Pancreas (tissue), 10 donors: ENCODE measurements around the gene OTULIN. TPM values are rescaled to one million over a fixed set of nuclear protein-coding genes. Genes with fewer than 3 reads are reported as not detected.
A peak's percentile ranks its signal among the peaks of the same experiment; 100 is the strongest.

ENCODE experiments used
- ATAC-seq, 4 donors: fragments of 200-7000 bp; cut with Tn5 transposase; one replicate each; pipeline versions ENCODE4 v1.8.0 to v1.9.1; 2020; ENCODE audit warnings: mild to moderate bottlenecking in 4 of 4, moderate library complexity in 4 of 4
- DNase-seq, 6 donors: peaks; one replicate each; pipeline ENCODE4 v3.0.0-alpha.2; 2020
- FAIRE-seq: peaks from 2 replicates; lab custom pipeline; 2012; peaks lifted over from hg19 to GRCh38; lab: Jason Lieb, UNC
- H3K27ac ChIP-seq, 4 donors: fragments of 200-600 bp; sonication (generic); 1 replicate in 3 of 4; 2 replicates in 1 of 4; pipeline versions ENCODE4 v1.5.0 to v1.8.0; 2020
- H3K27me3 ChIP-seq, 4 donors: fragments of 200-600 bp; one replicate each; pipeline ENCODE4 v1.8.0; 2021
- H3K36me3 ChIP-seq, 3 donors: fragments of 200-600 bp; sonication (generic) in 1 of 3; one replicate each; pipeline versions ENCODE4 v1.5.0 to v1.8.0; 2020 to 2021
- H3K4me1 ChIP-seq, 3 donors: fragments of 200-600 bp; one replicate each; pipeline ENCODE4 v1.8.0; 2021
- H3K4me3 ChIP-seq, 4 donors: fragments of 200-600 bp; sonication (generic) in 2 of 4; one replicate each; pipeline versions ENCODE4 v1.5.0 to v1.8.0; 2020 to 2021
- H3K9me3 ChIP-seq, 4 donors: fragments of 200-600 bp; one replicate each; pipeline ENCODE4 v1.8.0; 2021
- CTCF ChIP-seq, 4 donors: fragments of 200-600 bp; sonication (generic) in 3 of 4; IDR thresholded peaks; one replicate each; pipeline versions ENCODE4 v1.5.0 to v1.8.0; 2021; ENCODE audit warnings: antibody characterized with exemption in 4 of 4
- WGBS, 2 donors: extraction: QIAGEN DNeasy Blood & Tissue Kit; methylation state at CpG; one replicate each; pipeline ENCODE4 v1.1.7; 2013; 5-methylcytosine and 5-hydroxymethylcytosine counted together
- intact Hi-C, 3 donors: fragments of 100-400 bp; cut with DNase I; formaldehyde crosslinking; loops; one replicate each; pipeline versions ENCODE4 v1.11.1 to v1.14.2; 2022
- polyA plus RNA-seq, 2 donors: library from polyadenylated mRNA; stranded (reverse); fragments of 200-250 nt; gene quantifications; one replicate each; pipeline ENCODE4 v1.2.3, GENCODE V29; 2013
- total RNA-seq, 6 donors: library from RNA; stranded (reverse); fragmentation: NEBNext Ultra II Directional in 4 of 6; extraction: Animal tissue kit (Norgen Biotek cat#: 25700) in 4 of 6; gene quantifications; one replicate each; pipeline versions ENCODE4 v1.2.1 to v1.2.4, GENCODE V29; 2021 to 2023
- donor health status: healthy with polysubstance abuse.
- donor health status: DM: no; HTN: no; CAD: no; lungs with moderate emphysema.
- donor health status: DM: no; HTN: no; CAD: no.
- donor health status: control.
- donor health status: control.
- donor health status: Bipolar disorder and iron deficiency.
- donor health status: DM: yes; HTN: yes; CAD: no.
- donor health status: DM: no; HTN: no; CAD: no.
- donor health status: DM: no; HTN: no; CAD: no.
- donor health status: DM: yes; HTN: yes; CAD: no.

OTULIN gene
- total and polyA plus RNA-seq, 8 donors: 4.7 to 21.6 (median 11.5) TPM

GRCh38 chr5:14737291-14737690, 72.8 kb downstream of the OTULIN start:
- Histone ChIP-seq H3K36me3 (no peaks in the 10 kb centered on the region), H3K4me3 (no peak overlapping the region), H3K9me3 (no peaks in the 10 kb centered on the region), H3K27ac (no peak overlapping the region), H3K4me1 (no peaks in the 10 kb centered on the region), H3K27me3 (no peaks in the 10 kb centered on the region)
- FAIRE-seq: no peak
- 94 to 95% methylated on average over 10 of the region's 10 CpGs for WGBS, 2 donors
- TF ChIP-seq CTCF (IDR thresholded peaks at IDR 0.05): no peak
- intact Hi-C loops: loop anchor here in 1 of 3 donors (10.0 kb wide), 1 partner anchor 278 kb away; no protein-coding TSS in a partner anchor
- ATAC-seq: no peak
- DNase-seq: no peak

GRCh38 chr5:14738050-14738449, 73.5 kb downstream of the OTULIN start:
- Histone ChIP-seq H3K9me3 (no peaks in the 10 kb centered on the region), H3K36me3 (no peaks in the 10 kb centered on the region), H3K27me3 (no peaks in the 10 kb centered on the region), H3K27ac (no peak overlapping the region), H3K4me3 (no peak overlapping the region), H3K4me1 (no peaks in the 10 kb centered on the region)
- no peak for FAIRE-seq
- no peak for DNase-seq
- 88 to 92% methylated on average over 5 of the region's 5 CpGs for WGBS, 2 donors
- intact Hi-C loops: loop anchor here in 1 of 3 donors (10.0 kb wide), 1 partner anchor 277 kb away; no protein-coding TSS in a partner anchor
- no peak for ATAC-seq
- TF ChIP-seq CTCF (IDR thresholded peaks at IDR 0.05): no peak

GRCh38 chr5:14739538-14739937, 75.0 kb downstream of the OTULIN start:
- TF ChIP-seq CTCF (IDR thresholded peaks at IDR 0.05): no peak
- Histone ChIP-seq H3K4me1 (no peaks in the 10 kb centered on the region), H3K9me3 (no peaks in the 10 kb centered on the region), H3K36me3 (no peaks in the 10 kb centered on the region), H3K27me3 (no peaks in the 10 kb centered on the region), H3K4me3 (no peak overlapping the region), H3K27ac (no peak overlapping the region)
- intact Hi-C loops: loop anchor here in 1 of 3 donors (10.0 kb wide), 1 partner anchor 275 kb away; no protein-coding TSS in a partner anchor
- no peak for DNase-seq
- FAIRE-seq: no peak
- WGBS, 2 donors: 87 to 90% methylated on average over 3 of the region's 3 CpGs
- peak in 1 of 4 donors; percentile 43 for ATAC-seq

GRCh38 chr5:14739981-14740380, 75.5 kb downstream of the OTULIN start:
- no peak overlapping the region for H3K4me3 ChIP-seq
- no peaks in the 10 kb centered on the region for H3K9me3 ChIP-seq
- 88 to 89% methylated on average over 5 of the region's 5 CpGs for WGBS, 2 donors
- H3K27me3 ChIP-seq: no peaks in the 10 kb centered on the region
- TF ChIP-seq CTCF (IDR thresholded peaks at IDR 0.05): no peak
- ATAC-seq (no peak), FAIRE-seq (no peak), DNase-seq (no peak)
- no peaks in the 10 kb centered on the region for H3K4me1 ChIP-seq
- intact Hi-C loops: loop anchor here in 1 of 3 donors (10.0 kb wide), 1 partner anchor 275 kb away; no protein-coding TSS in a partner anchor
- no peak overlapping the region for H3K27ac ChIP-seq
- no peaks in the 10 kb centered on the region for H3K36me3 ChIP-seq

GRCh38 chr5:14741131-14741530, 76.6 kb downstream of the OTULIN start:
- intact Hi-C loops: no loop called here
- Histone ChIP-seq H3K27ac (no peak overlapping the region), H3K4me1 (no peaks in the 10 kb centered on the region), H3K27me3 (no peaks in the 10 kb centered on the region), H3K9me3 (no peaks in the 10 kb centered on the region), H3K4me3 (no peak overlapping the region), H3K36me3 (peaks cover 0 to 5% (median 0%) of the 10 kb centered on the region in 3 donors)
- TF ChIP-seq CTCF (IDR thresholded peaks at IDR 0.05): no peak
- 94 to 95% methylated on average over 13 of the region's 13 CpGs for WGBS, 2 donors
- no peak for ATAC-seq
- no peak for DNase-seq
- FAIRE-seq: no peak
